WTC11 (cell line): ENCODE results near the gene OR10T2. TPM values are rescaled to one million over a fixed set of nuclear protein-coding genes. Genes with fewer than 3 reads are reported as not detected.

Source experiments
- ATAC-seq: fragments of 200-7000 bp; cut with Tn5 transposase; 2 replicates; pipeline ENCODE4 v1.10.0; 2021; ENCODE audit warnings: mild to moderate bottlenecking, moderate library complexity
- CTCF ChIA-PET: fragments of 300-600 bp; sonication (Branson Sonifier 250); formaldehyde crosslinking; loops from one replicate; lab custom pipeline; 2021; ENCODE audit warnings: antibody characterized with exemption; lab: Charles Lee
- POLR2A ChIA-PET: fragments of 350-600 bp; sonication (Branson Sonifier 250); formaldehyde crosslinking; loops from one replicate; lab custom pipeline; 2021; ENCODE audit warnings: antibody characterized with exemption; lab: Charles Lee
- DNase-seq: peaks from one replicate; pipeline ENCODE4 v3.0.0; 2021; ENCODE audit warnings: low spot score
- H3K27ac Mint-ChIP-seq: 2 replicates; pipeline ENCODE4 v1.8.0; 2021; ENCODE audit warnings: mixed read lengths
- H3K27me3 Mint-ChIP-seq: 2 replicates; pipeline ENCODE4 v1.8.0; 2021; ENCODE audit warnings: low read depth, mild to moderate bottlenecking, moderate library complexity, mixed read lengths
- H3K36me3 Mint-ChIP-seq: 2 replicates; pipeline ENCODE4 v1.8.0; 2021; ENCODE audit warnings: mixed read lengths
- H3K4me1 Mint-ChIP-seq: 2 replicates; pipeline ENCODE4 v1.8.0; 2022; ENCODE audit warnings: mixed read lengths
- H3K4me3 Mint-ChIP-seq: 2 replicates; pipeline ENCODE4 v1.8.0; 2021; ENCODE audit warnings: mild to moderate bottlenecking, moderate library complexity, mixed read lengths
- H3K9me3 Mint-ChIP-seq: 2 replicates; pipeline ENCODE4 v1.8.0; 2021; ENCODE audit warnings: mixed read lengths
- ATF2 ChIP-seq: sonication (generic); formaldehyde crosslinking; IDR thresholded peaks from 2 replicates; pipeline ENCODE4 v1.8.1; 2022; ENCODE audit warnings: low read depth, missing genetic modification reagents, borderline replicate concordance
- CDX4 ChIP-seq: fragments of 250-450 bp; sonication (Bioruptor Pico); IDR thresholded peaks from 2 replicates; pipeline ENCODE4 v1.9.0; 2021; ENCODE audit warnings: moderate library complexity, mild to moderate bottlenecking, inconsistent platforms, borderline replicate concordance
- FOXK1 ChIP-seq: sonication (generic); formaldehyde crosslinking; IDR thresholded peaks from 2 replicates; pipeline ENCODE4 v1.8.0; 2022; ENCODE audit warnings: mild to moderate bottlenecking, moderate library complexity, missing genetic modification reagents
- FOXP4 ChIP-seq: sonication (generic); formaldehyde crosslinking; IDR thresholded peaks from 2 replicates; pipeline ENCODE4 v1.8.0; 2022; ENCODE audit warnings: mild to moderate bottlenecking, missing genetic modification reagents
- GRHL2 ChIP-seq: fragments of 250-450 bp; sonication (Bioruptor Pico); IDR thresholded peaks from 2 replicates; pipeline ENCODE4 v1.8.0; 2022; ENCODE audit warnings: mild to moderate bottlenecking, moderate library complexity; ENCODE audit not compliant: insufficient replicate concordance, severe bottlenecking
- GTF2I ChIP-seq: fragments of 250-450 bp; sonication (Bioruptor Pico); conservative IDR thresholded peaks from 2 replicates; pipeline ENCODE4 v1.4.0; 2021; ENCODE audit warnings: mild to moderate bottlenecking
- NFATC4 ChIP-seq: fragments of 250-450 bp; sonication (Bioruptor Pico); IDR thresholded peaks from 2 replicates; pipeline ENCODE4 v1.9.0; 2021; ENCODE audit warnings: mild to moderate bottlenecking
- NR2C2 ChIP-seq: sonication (generic); formaldehyde crosslinking; IDR thresholded peaks from 2 replicates; pipeline ENCODE4 v1.8.0; 2022; ENCODE audit warnings: mild to moderate bottlenecking, missing genetic modification reagents
- PREB ChIP-seq: sonication (generic); formaldehyde crosslinking; IDR thresholded peaks from 2 replicates; pipeline ENCODE4 v1.8.1; 2022; ENCODE audit warnings: mild to moderate bottlenecking, missing genetic modification reagents, moderate library complexity, borderline replicate concordance
- RELA ChIP-seq: sonication (generic); formaldehyde crosslinking; IDR thresholded peaks from 2 replicates; pipeline ENCODE4 v1.8.1; 2022; ENCODE audit warnings: missing genetic modification reagents, mild to moderate bottlenecking, borderline replicate concordance
- SOX15 ChIP-seq: fragments of 250-450 bp; sonication (Bioruptor Pico); IDR thresholded peaks from 2 replicates; pipeline ENCODE4 v1.9.0; 2021; ENCODE audit warnings: mild to moderate bottlenecking
- STAT6 ChIP-seq: sonication (generic); formaldehyde crosslinking; conservative IDR thresholded peaks from 2 replicates; pipeline ENCODE4 v1.8.1; 2023; ENCODE audit warnings: mild to moderate bottlenecking, low read depth, missing genetic modification reagents, moderate library complexity
- ZNF219 ChIP-seq: sonication (generic); formaldehyde crosslinking; IDR thresholded peaks from 2 replicates; pipeline ENCODE4 v1.8.0; 2023; ENCODE audit warnings: missing genetic modification reagents, mild to moderate bottlenecking, borderline replicate concordance
- ZNF263 ChIP-seq: sonication (generic); formaldehyde crosslinking; IDR thresholded peaks from 2 replicates; pipeline ENCODE4 v1.8.1; 2022; ENCODE audit warnings: low read depth, mild to moderate bottlenecking, moderate library complexity, missing genetic modification reagents
- ZNF416 ChIP-seq: fragments of 250-450 bp; sonication (Bioruptor Pico); IDR thresholded peaks from 2 replicates; pipeline ENCODE4 v1.9.0; 2021; ENCODE audit warnings: mild to moderate bottlenecking, inconsistent platforms
- ZNF423 ChIP-seq: fragments of 250-450 bp; sonication (Bioruptor Pico); IDR thresholded peaks from 2 replicates; pipeline ENCODE4 v2.1.2; 2022; ENCODE audit warnings: mild to moderate bottlenecking, moderate library complexity
- ZNF532 ChIP-seq: fragments of 250-450 bp; sonication (Bioruptor Pico); IDR thresholded peaks from 2 replicates; pipeline ENCODE4 v1.9.0; 2021; ENCODE audit warnings: mild to moderate bottlenecking, borderline replicate concordance
- total RNA-seq: library from RNA; stranded (reverse); gene quantifications from 3 replicates; pipeline ENCODE4 v1.2.3, GENCODE V29; 2021

OR10T2 gene
- total RNA-seq, 1 experiment from 2014 or later, result not detected

GRCh38 chr1:158371188-158371953, 27.9 kb downstream of the OR10T2 start (continued):
- no peak for TF ChIP-seq ZNF263 (CRISPR knock-in tag)
- TF ChIP-seq NFATC4 (CRISPR knock-in tag), result no peak
- TF ChIP-seq PREB, result no peak
- TF ChIP-seq RELA, result no peak
- no peak for TF ChIP-seq NR2C2 (CRISPR knock-in tag)

GRCh38 chr1:158366783-158367182, 32.5 kb downstream of the OR10T2 start:
- no peak for DNase-seq
- H3K9me3 Mint-ChIP-seq, result peaks cover 16% of the 10 kb centered on the region
- no peak for ATAC-seq
- H3K4me1 Mint-ChIP-seq, result no peaks in the 10 kb centered on the region
- H3K27me3 Mint-ChIP-seq, result no peaks in the 10 kb centered on the region
- TF ChIP-seq FOXP4 (CRISPR knock-in tag) (no peak), GTF2I (CRISPR knock-in tag) (no peak), GRHL2 (CRISPR knock-in tag) (no peak), ZNF416 (CRISPR knock-in tag) (no peak), SOX15 (no peak), CDX4 (CRISPR knock-in tag) (no peak), ZNF219 (CRISPR knock-in tag) (no peak), STAT6 (no peak), FOXK1 (no peak), ZNF532 (CRISPR knock-in tag) (no peak), PREB (no peak), ZNF423 (CRISPR knock-in tag) (no peak), ATF2 (CRISPR knock-in tag) (no peak)
- no peak overlapping the region for H3K4me3 Mint-ChIP-seq
- ChIA-PET CTCF (no interaction called here), POLR2A (no interaction called here)
- H3K36me3 Mint-ChIP-seq, result no peaks in the 10 kb centered on the region
- H3K27ac Mint-ChIP-seq, result no peak overlapping the region
